ENCODE results near the gene TRAPPC12.

DNA sequence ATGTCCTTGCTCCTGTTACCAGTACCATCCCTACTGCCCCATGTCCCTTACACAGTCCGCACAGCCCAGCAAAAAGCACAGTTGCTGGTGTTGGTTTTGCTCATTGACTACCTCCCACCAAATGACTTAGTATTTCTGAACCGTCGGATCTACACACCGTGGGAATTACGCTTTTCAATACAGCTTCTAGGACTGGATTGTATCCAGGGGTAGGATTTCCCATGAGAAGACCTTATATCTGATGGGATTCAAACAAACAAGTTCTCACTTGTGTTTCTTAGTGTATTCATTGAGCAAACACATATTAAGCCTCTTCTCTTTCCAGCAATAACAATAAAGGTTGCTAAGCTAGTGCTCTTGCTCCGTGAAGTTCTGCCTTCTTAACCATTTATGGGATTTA, 25.8 kb downstream of the TRAPPC12 start:
- TF ChIP-seq EZH2phosphoT487 (conservative IDR thresholded peaks at IDR 0.05; ENCODE audit: low read length), result no peak
- TF ChIP-seq, protein P1, sequence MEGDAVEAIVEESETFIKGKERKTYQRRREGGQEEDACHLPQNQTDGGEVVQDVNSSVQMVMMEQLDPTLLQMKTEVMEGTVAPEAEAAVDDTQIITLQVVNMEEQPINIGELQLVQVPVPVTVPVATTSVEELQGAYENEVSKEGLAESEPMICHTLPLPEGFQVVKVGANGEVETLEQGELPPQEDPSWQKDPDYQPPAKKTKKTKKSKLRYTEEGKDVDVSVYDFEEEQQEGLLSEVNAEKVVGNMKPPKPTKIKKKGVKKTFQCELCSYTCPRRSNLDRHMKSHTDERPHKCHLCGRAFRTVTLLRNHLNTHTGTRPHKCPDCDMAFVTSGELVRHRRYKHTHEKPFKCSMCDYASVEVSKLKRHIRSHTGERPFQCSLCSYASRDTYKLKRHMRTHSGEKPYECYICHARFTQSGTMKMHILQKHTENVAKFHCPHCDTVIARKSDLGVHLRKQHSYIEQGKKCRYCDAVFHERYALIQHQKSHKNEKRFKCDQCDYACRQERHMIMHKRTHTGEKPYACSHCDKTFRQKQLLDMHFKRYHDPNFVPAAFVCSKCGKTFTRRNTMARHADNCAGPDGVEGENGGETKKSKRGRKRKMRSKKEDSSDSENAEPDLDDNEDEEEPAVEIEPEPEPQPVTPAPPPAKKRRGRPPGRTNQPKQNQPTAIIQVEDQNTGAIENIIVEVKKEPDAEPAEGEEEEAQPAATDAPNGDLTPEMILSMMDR (IDR thresholded peaks at IDR 0.05; ENCODE audit: insufficient read depth, low read length, poor library complexity, severe bottlenecking), result no peak

Measured in SU-DHL-6 (cell line).